HepG2 (cell line): Measurements from ENCODE around the gene IPCEF1.

Experiments used
- FOXC1 ChIP-seq: sonication (generic); formaldehyde crosslinking; IDR thresholded peaks from 2 replicates; pipeline ENCODE4 v1.8.0; 2022; ENCODE audit warnings: mild to moderate bottlenecking, missing genetic modification reagents, borderline replicate concordance
- NR2C2 ChIP-seq: sonication (generic); formaldehyde crosslinking; IDR thresholded peaks from 2 replicates; pipeline ENCODE4 v1.4.0; 2020; ENCODE audit warnings: missing genetic modification reagents, mild to moderate bottlenecking, moderate library complexity, borderline replicate concordance
- ZNF263 ChIP-seq: sonication (generic); formaldehyde crosslinking; IDR thresholded peaks from 2 replicates; pipeline ENCODE4 v1.4.0; 2020; ENCODE audit warnings: missing genetic modification reagents
- TF ChIP-seq, protein P1 (sequence below), 2 experiments: sonication (generic) in 1 of 2; formaldehyde crosslinking in 1 of 2; IDR thresholded peaks; 2 replicates each; pipeline versions ENCODE4 v1.5.1 to v1.6.1; 2011 to 2020; ENCODE audit warnings: borderline replicate concordance in 1 of 2, low read depth in 1 of 2, low read length in 1 of 2, mild to moderate bottlenecking in 1 of 2, missing genetic modification reagents in 1 of 2, moderate library complexity in 1 of 2

DNA sequence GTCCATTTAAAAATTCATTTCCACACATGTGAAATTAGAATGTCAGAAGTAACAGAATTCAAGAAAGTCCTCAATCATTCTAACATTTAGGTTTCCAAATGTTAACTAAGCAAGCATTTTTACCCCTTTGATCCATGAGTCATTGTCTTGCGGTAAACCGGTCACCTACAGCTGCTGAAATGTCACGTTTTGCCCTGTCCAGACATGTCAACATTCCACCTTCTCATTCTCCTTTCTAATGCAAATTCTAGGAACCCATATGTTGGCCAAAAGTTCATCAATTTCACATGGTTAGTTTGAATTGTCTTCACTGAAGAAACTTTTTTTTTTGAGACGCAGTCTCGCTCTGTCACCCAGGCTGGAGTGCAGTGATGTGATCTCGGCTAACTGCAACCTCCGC lies 117.2 kb downstream of the IPCEF1 start:
- TF ChIP-seq FOXC1 (no peak), ZNF263 (CRISPR knock-in tag) (no peak), NR2C2 (CRISPR knock-in tag) (no peak)
- TF ChIP-seq, protein P1, sequence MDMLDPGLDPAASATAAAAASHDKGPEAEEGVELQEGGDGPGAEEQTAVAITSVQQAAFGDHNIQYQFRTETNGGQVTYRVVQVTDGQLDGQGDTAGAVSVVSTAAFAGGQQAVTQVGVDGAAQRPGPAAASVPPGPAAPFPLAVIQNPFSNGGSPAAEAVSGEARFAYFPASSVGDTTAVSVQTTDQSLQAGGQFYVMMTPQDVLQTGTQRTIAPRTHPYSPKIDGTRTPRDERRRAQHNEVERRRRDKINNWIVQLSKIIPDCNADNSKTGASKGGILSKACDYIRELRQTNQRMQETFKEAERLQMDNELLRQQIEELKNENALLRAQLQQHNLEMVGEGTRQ (IDR thresholded peaks at IDR 0.05; ENCODE audit: low read depth, low read length) = no peak
- TF ChIP-seq, protein P1 (CRISPR knock-in tag; IDR thresholded peaks at IDR 0.05; ENCODE audit: borderline replicate concordance) = no peak
